ENCODE results near the gene SCAF4. TPM values are rescaled to one million over a fixed set of nuclear protein-coding genes. Genes with fewer than 3 reads are reported as not detected.
A peak's percentile ranks its signal among the peaks of the same experiment; 100 is the strongest.

The SCAF4 gene
- total and polyA plus RNA-seq, 10 of the 15 experiments (the other 5 are each of a cell fraction or from before 2014, with no cell fraction given) = 4.3 to 49.3 (median 16.0) TPM

- TF ChIP-seq TCF7 (IDR thresholded peaks at IDR 0.05; ENCODE audit: borderline replicate concordance) (no peak), WRNIP1 (IDR thresholded peaks at IDR 0.05; ENCODE audit: borderline replicate concordance, low read depth, low read length) (no peak), NKRF (conservative IDR thresholded peaks at IDR 0.05) (peak; percentile 75), SREBF1 (IDR thresholded peaks at IDR 0.05; ENCODE audit: low read length) (no peak), DPF2 (IDR thresholded peaks at IDR 0.05) (peak; percentile 77), EGR1 (IDR thresholded peaks at IDR 0.05; ENCODE audit: borderline replicate concordance in 1 of 2, low read depth in 2 of 2, low read length in 2 of 2) (peak in 1 of 2 experiments; percentile 43; a peak in 1 of 3 replicates), IRF3 (IDR thresholded peaks at IDR 0.05) (peak; percentile 62; the same call in 1 of the 2 replicates), FOXM1 (IDR thresholded peaks at IDR 0.05; ENCODE audit: low read depth, low read length) (no peak), PAX8 (IDR thresholded peaks at IDR 0.05) (no peak), ZNF592 (IDR thresholded peaks at IDR 0.05) (no peak), RB1 (IDR thresholded peaks at IDR 0.05; ENCODE audit: borderline replicate concordance) (0 out of 2 replicates have a peak, but pooled peaks have one; percentile 36), SMC3 (IDR thresholded peaks at IDR 0.05; ENCODE audit: borderline replicate concordance, low read length) (no peak)
Measured at GRCh38 chr21:31659536-31660258, 72.2 kb downstream of the SCAF4 start, which contains the start of gene SOD1 (continued).
